GM20000 (cell line): ENCODE results near the gene FAM107A.

Experiments
- DNase-seq: peaks from one replicate; pipeline ENCODE4 v3.0.0; 2012; ENCODE audit warnings: low spot score
- CTCF ChIP-seq: IDR thresholded peaks from 2 replicates; pipeline ENCODE4 v1.5.1; 2012; ENCODE audit warnings: mild to moderate bottlenecking, control low read depth; ENCODE audit errors: extremely low read depth, missing control alignments

FAM107A gene

GRCh38 chr3:58581328-58582091 lies 4.3 kb upstream of the FAM107A start:
- DNase-seq: no peak
- TF ChIP-seq CTCF: no peak

- no peak for TF ChIP-seq CTCF
- no peak for DNase-seq
Observed at GRCh38 chr3:58580826-58581327, 3.7 kb upstream of the FAM107A start.

- DNase-seq: no peak
- TF ChIP-seq CTCF: no peak
Observed at GRCh38 chr3:58578873-58579272, 1.7 kb upstream of the FAM107A start.

- DNase-seq: no peak
- TF ChIP-seq CTCF: no peak
Observed at GRCh38 chr3:58576716-58577115, 475 bp downstream of the FAM107A start.

- no peak for TF ChIP-seq CTCF
- no peak for DNase-seq
Observed at GRCh38 chr3:58575971-58576652, 1.1 kb downstream of the FAM107A start.

GRCh38 chr3:58574682-58575081 lies 2.5 kb downstream of the FAM107A start:
- no peak for TF ChIP-seq CTCF
- no peak for DNase-seq

GRCh38 chr3:58574106-58574505 lies 3.1 kb downstream of the FAM107A start:
- no peak for TF ChIP-seq CTCF
- no peak for DNase-seq
